ENCODE data around the gene DCAKD.

Gene DCAKD

GRCh38 chr17:45051060-45051719 lies at the start of gene DCAKD:
DCAKD (minus strand) TSS chr17:45051632; CDS start chr17:45034885, 16,747 bp downstream.
- peak; percentile 96 for DNase-seq (ENCODE audit: low read depth, low spot score)

- peak; percentile 86 for DNase-seq (ENCODE audit: low read depth, low spot score)
These were observed 47.6 kb upstream of the DCAKD start for GRCh38 chr17:45098869-45099616.

GRCh38 chr17:45098081-45098868 lies 46.8 kb upstream of the DCAKD start:
- DNase-seq (ENCODE audit: low read depth, low spot score): no peak

- no peak for DNase-seq (ENCODE audit: low read depth, low spot score)
These were observed 45.5 kb upstream of the DCAKD start for GRCh38 chr17:45096926-45097325.

GRCh38 chr17:45096141-45096540 lies 44.7 kb upstream of the DCAKD start:
- DNase-seq (ENCODE audit: low read depth, low spot score): no peak

- no peak for DNase-seq (ENCODE audit: low read depth, low spot score)
These were observed 42.1 kb upstream of the DCAKD start for GRCh38 chr17:45093444-45094110.

- peak; percentile 63 for DNase-seq (ENCODE audit: low read depth, low spot score)
These were observed 41.5 kb upstream of the DCAKD start for GRCh38 chr17:45092911-45093430.

GRCh38 chr17:45091778-45092425 lies 40.5 kb upstream of the DCAKD start:
- no peak for DNase-seq (ENCODE audit: low read depth, low spot score)

GRCh38 chr17:45090711-45091110 lies 39.3 kb upstream of the DCAKD start:
- peak; percentile 35 for DNase-seq (ENCODE audit: low read depth, low spot score)

- no peak for DNase-seq (ENCODE audit: low read depth, low spot score)
These were observed 37.3 kb upstream of the DCAKD start for GRCh38 chr17:45088741-45089140.

- DNase-seq (ENCODE audit: low read depth, low spot score): no peak
These were observed 36.5 kb upstream of the DCAKD start for GRCh38 chr17:45087978-45088377.

- no peak for DNase-seq (ENCODE audit: low read depth, low spot score)
These were observed 36.1 kb upstream of the DCAKD start for GRCh38 chr17:45087504-45087975.

GRCh38 chr17:45086865-45087503 lies 35.6 kb upstream of the DCAKD start:
- no peak for DNase-seq (ENCODE audit: low read depth, low spot score)

GRCh38 chr17:45086391-45086790 lies 35.0 kb upstream of the DCAKD start:
- DNase-seq (ENCODE audit: low read depth, low spot score): no peak

GRCh38 chr17:45081047-45081703 lies 29.7 kb upstream of the DCAKD start:
- no peak for DNase-seq (ENCODE audit: low read depth, low spot score)

GRCh38 chr17:45077643-45078042 lies 26.2 kb upstream of the DCAKD start:
- no peak for DNase-seq (ENCODE audit: low read depth, low spot score)

- DNase-seq (ENCODE audit: low read depth, low spot score): peak; percentile 15
These were observed 22.1 kb upstream of the DCAKD start for GRCh38 chr17:45073414-45074070.

- no peak for DNase-seq (ENCODE audit: low read depth, low spot score)
These were observed 19.4 kb upstream of the DCAKD start for GRCh38 chr17:45070809-45071208.

- no peak for DNase-seq (ENCODE audit: low read depth, low spot score)
These were observed 18.6 kb upstream of the DCAKD start for GRCh38 chr17:45070001-45070400.
